H9 (cell line): Measurements from ENCODE around the gene NFATC1. TPM values are rescaled to one million over a fixed set of nuclear protein-coding genes. Genes with fewer than 3 reads are reported as not detected.

Experiments used
- DNase-seq: peaks from one replicate; pipeline ENCODE4 v3.0.0-alpha.2; 2017
- H2AFZ ChIP-seq: one replicate; pipeline ENCODE4 v1.6.1; 2013; ENCODE audit warnings: mild to moderate bottlenecking, low read length, control low read depth, moderate library complexity
- H2AK5ac ChIP-seq: 2 replicates; pipeline ENCODE4 v1.6.1; 2013; ENCODE audit warnings: low read length, control low read depth, mixed read lengths; ENCODE audit not compliant: insufficient read length
- H2BK120ac ChIP-seq: one replicate; pipeline ENCODE4 v1.6.1; 2013; ENCODE audit warnings: low read depth, mild to moderate bottlenecking, low read length, control low read depth, inconsistent platforms; ENCODE audit not compliant: poor library complexity, severe bottlenecking
- H2BK12ac ChIP-seq: 2 replicates; pipeline ENCODE4 v1.6.1; 2013; ENCODE audit warnings: low read length, control low read depth, mixed read lengths, low read depth; ENCODE audit not compliant: insufficient read length
- H2BK15ac ChIP-seq: 2 replicates; pipeline ENCODE4 v1.6.1; 2013; ENCODE audit warnings: low read depth, low read length, control low read depth
- H2BK20ac ChIP-seq: one replicate; pipeline ENCODE4 v1.6.1; 2013; ENCODE audit warnings: low read depth, mild to moderate bottlenecking, low read length, control low read depth, inconsistent platforms; ENCODE audit not compliant: poor library complexity, severe bottlenecking
- H2BK5ac ChIP-seq: 2 replicates; pipeline ENCODE4 v1.6.1; 2013; ENCODE audit warnings: low read length, control low read depth, mixed read lengths; ENCODE audit not compliant: insufficient read length
- H3K14ac ChIP-seq: 2 replicates; pipeline ENCODE4 v1.6.1; 2013; ENCODE audit warnings: low read length, control low read depth; ENCODE audit not compliant: insufficient read depth
- H3K18ac ChIP-seq: 2 replicates; pipeline ENCODE4 v1.6.1; 2013; ENCODE audit warnings: low read depth, mild to moderate bottlenecking, mixed read lengths, low read length, control low read depth; ENCODE audit not compliant: insufficient read length
- H3K23ac ChIP-seq: 2 replicates; pipeline ENCODE4 v1.6.1; 2013; ENCODE audit warnings: low read length, control low read depth, mixed read lengths, low read depth; ENCODE audit not compliant: insufficient read length
- H3K23me2 ChIP-seq: 2 replicates; pipeline ENCODE4 v1.6.1; 2013; ENCODE audit warnings: low read depth, mild to moderate bottlenecking, mixed read lengths, low read length, control low read depth; ENCODE audit not compliant: insufficient read length, poor library complexity, severe bottlenecking
- H3K27ac ChIP-seq: 2 replicates; pipeline ENCODE4 v1.5.1; 2013; ENCODE audit warnings: low read length, control low read depth, mixed read lengths, low read depth; ENCODE audit not compliant: insufficient read length
- H3K27me3 ChIP-seq: 2 replicates; pipeline ENCODE4 v1.6.1; 2013; ENCODE audit warnings: low read length, control low read depth, inconsistent platforms; ENCODE audit not compliant: insufficient read depth
- H3K4ac ChIP-seq: 2 replicates; pipeline ENCODE4 v1.6.1; 2013; ENCODE audit warnings: low read depth, mild to moderate bottlenecking, control low read depth, inconsistent platforms, low read length, moderate library complexity
- H3K4me1 ChIP-seq: 2 replicates; pipeline ENCODE4 v1.6.1; 2013; ENCODE audit warnings: low read length, control low read depth, inconsistent platforms; ENCODE audit not compliant: insufficient read depth
- H3K4me2 ChIP-seq: 2 replicates; pipeline ENCODE4 v1.6.1; 2013; ENCODE audit warnings: low read length, control low read depth, mixed read lengths; ENCODE audit not compliant: insufficient read length, insufficient read depth
- H3K56ac ChIP-seq: 2 replicates; pipeline ENCODE4 v1.6.1; 2013; ENCODE audit warnings: low read depth, mild to moderate bottlenecking, mixed read lengths, low read length, control low read depth; ENCODE audit not compliant: insufficient read length
- H3K79me1 ChIP-seq: 2 replicates; pipeline ENCODE4 v1.6.1; 2013; ENCODE audit warnings: low read depth, mild to moderate bottlenecking, moderate library complexity, low read length, control low read depth, inconsistent platforms; ENCODE audit not compliant: insufficient read depth, poor library complexity, severe bottlenecking
- H3K79me2 ChIP-seq: 2 replicates; pipeline ENCODE4 v1.6.1; 2013; ENCODE audit warnings: low read length, control low read depth, inconsistent platforms; ENCODE audit not compliant: insufficient read depth
- H3K9ac ChIP-seq: 2 replicates; pipeline ENCODE4 v1.6.1; 2013; ENCODE audit warnings: low read length, control low read depth, mixed read lengths; ENCODE audit not compliant: insufficient read length; ENCODE audit errors: extremely low read depth
- H3K9me3 ChIP-seq: one replicate; pipeline ENCODE4 v1.6.1; 2013; ENCODE audit warnings: low read depth, low read length, inconsistent platforms; ENCODE audit not compliant: control insufficient read depth
- H3T11ph ChIP-seq: one replicate; pipeline ENCODE4 v1.6.1; 2013; ENCODE audit warnings: mild to moderate bottlenecking, low read length, control low read depth, inconsistent platforms
- H4K20me1 ChIP-seq: one replicate; pipeline ENCODE4 v1.6.1; 2013; ENCODE audit not compliant: control insufficient read depth, insufficient read length, insufficient read depth
- H4K5ac ChIP-seq: 2 replicates; pipeline ENCODE4 v1.6.1; 2013; ENCODE audit warnings: low read depth, mild to moderate bottlenecking, mixed read lengths, low read length, control low read depth; ENCODE audit not compliant: insufficient read length
- H4K8ac ChIP-seq: replicated peaks from 2 replicates; pipeline ENCODE4 v1.6.1; 2013; ENCODE audit warnings: low read length, control low read depth, mixed read lengths, low read depth; ENCODE audit not compliant: insufficient read length
- H4K91ac ChIP-seq: 2 replicates; pipeline ENCODE4 v1.6.1; 2013; ENCODE audit warnings: low read depth, mild to moderate bottlenecking, moderate library complexity, mixed read lengths, low read length, control low read depth; ENCODE audit not compliant: insufficient read length
- H3K27ac Mint-ChIP-seq, 3 experiments: 2 replicates in 2 of 3; 3 replicates in 1 of 3; pipeline ENCODE4 v1.8.0; 2020 to 2021; ENCODE audit warnings: mixed read lengths in 3 of 3, mild to moderate bottlenecking in 1 of 3, moderate library complexity in 1 of 3
- H3K27me3 Mint-ChIP-seq: 2 replicates; pipeline ENCODE4 v1.8.0; 2021; ENCODE audit warnings: low read depth, mild to moderate bottlenecking, moderate library complexity, mixed read lengths
- H3K36me3 Mint-ChIP-seq, 3 experiments: 2 replicates in 2 of 3; 3 replicates in 1 of 3; pipeline ENCODE4 v1.8.0; 2020 to 2021; ENCODE audit warnings: low read depth in 3 of 3, mixed read lengths in 3 of 3; ENCODE audit not compliant: insufficient read depth in 1 of 3
- H3K4me1 Mint-ChIP-seq, 2 experiments: 2 replicates each; pipeline ENCODE4 v1.8.0; 2020; ENCODE audit warnings: mixed read lengths in 2 of 2
- H3K4me3 Mint-ChIP-seq, 2 experiments: 2 replicates in 1 of 2; 3 replicates in 1 of 2; pipeline ENCODE4 v1.8.0; 2020 to 2021; ENCODE audit warnings: mild to moderate bottlenecking in 2 of 2, mixed read lengths in 2 of 2, moderate library complexity in 1 of 2
- H3K9me3 Mint-ChIP-seq, 2 experiments: 2 replicates in 1 of 2; 3 replicates in 1 of 2; pipeline ENCODE4 v1.8.0; 2020; ENCODE audit warnings: mild to moderate bottlenecking in 2 of 2, mixed read lengths in 2 of 2, moderate library complexity in 1 of 2
- WGBS: extraction: QIAGEN DNeasy Blood & Tissue Kit; methylation state at CpG from one replicate; pipeline ENCODE4 v1.1.7; 2013; ENCODE audit warnings: missing lambda C conversion rate, low lambda C conversion rate, mixed read lengths; ENCODE audit not compliant: insufficient read length; ENCODE audit errors: extremely low coverage; 5-methylcytosine and 5-hydroxymethylcytosine counted together
- total RNA-seq: library from RNA; stranded (reverse); gene quantifications from 2 replicates; pipeline ENCODE4 v1.2.1, GENCODE V29; 2021
- TF ChIP-seq, protein P1 (sequence below): fragments of 200-600 bp; sonication (generic); conservative IDR thresholded peaks from 3 replicates; pipeline ENCODE4 v1.8.0; 2021; ENCODE audit warnings: antibody characterized with exemption, mild to moderate bottlenecking

NFATC1 gene
- total RNA-seq, 1 experiment from 2014 or later, result 5.5 TPM

DNA sequence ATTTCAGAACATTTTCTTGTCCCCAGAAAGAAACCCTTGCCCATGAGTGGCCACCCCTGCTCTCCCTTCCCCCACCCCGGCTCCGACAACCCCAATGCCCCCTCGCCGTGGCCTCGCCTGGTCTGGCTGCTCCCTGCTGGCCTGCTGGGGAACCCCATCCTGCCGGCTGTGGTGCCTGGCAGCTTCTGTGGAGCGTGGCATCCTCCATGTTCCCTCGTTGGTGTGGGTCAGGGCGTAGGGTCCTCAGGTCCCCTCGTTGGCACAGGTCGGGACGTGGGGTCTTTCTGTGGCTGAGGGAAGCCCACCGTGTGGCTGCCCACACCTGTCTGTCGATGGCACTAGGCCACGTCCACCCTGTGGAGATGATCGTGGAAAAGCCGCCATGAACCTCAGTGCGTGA, 61.9 kb downstream of the NFATC1 start:
- no peak overlapping the region for H2BK120ac ChIP-seq
- H3K4me3 Mint-ChIP-seq, result no peak overlapping the region

More for the DNA sequence above, 61.9 kb downstream of the NFATC1 start:
- H2BK5ac ChIP-seq, result no peak overlapping the region
- H2BK15ac ChIP-seq, result no peak overlapping the region
- H2AK5ac ChIP-seq, result no peak overlapping the region
- H3K4ac ChIP-seq, result no peak overlapping the region
- no peak overlapping the region for H3K4me2 ChIP-seq
- TF ChIP-seq, protein P1, sequence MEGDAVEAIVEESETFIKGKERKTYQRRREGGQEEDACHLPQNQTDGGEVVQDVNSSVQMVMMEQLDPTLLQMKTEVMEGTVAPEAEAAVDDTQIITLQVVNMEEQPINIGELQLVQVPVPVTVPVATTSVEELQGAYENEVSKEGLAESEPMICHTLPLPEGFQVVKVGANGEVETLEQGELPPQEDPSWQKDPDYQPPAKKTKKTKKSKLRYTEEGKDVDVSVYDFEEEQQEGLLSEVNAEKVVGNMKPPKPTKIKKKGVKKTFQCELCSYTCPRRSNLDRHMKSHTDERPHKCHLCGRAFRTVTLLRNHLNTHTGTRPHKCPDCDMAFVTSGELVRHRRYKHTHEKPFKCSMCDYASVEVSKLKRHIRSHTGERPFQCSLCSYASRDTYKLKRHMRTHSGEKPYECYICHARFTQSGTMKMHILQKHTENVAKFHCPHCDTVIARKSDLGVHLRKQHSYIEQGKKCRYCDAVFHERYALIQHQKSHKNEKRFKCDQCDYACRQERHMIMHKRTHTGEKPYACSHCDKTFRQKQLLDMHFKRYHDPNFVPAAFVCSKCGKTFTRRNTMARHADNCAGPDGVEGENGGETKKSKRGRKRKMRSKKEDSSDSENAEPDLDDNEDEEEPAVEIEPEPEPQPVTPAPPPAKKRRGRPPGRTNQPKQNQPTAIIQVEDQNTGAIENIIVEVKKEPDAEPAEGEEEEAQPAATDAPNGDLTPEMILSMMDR, result no peak
- no peak overlapping the region for H3T11ph ChIP-seq
- H3K9me3 Mint-ChIP-seq, result no peaks in the 10 kb centered on the region
- H3K9me3 ChIP-seq, result no peaks in the 10 kb centered on the region
- no peak overlapping the region for H3K14ac ChIP-seq
- H3K79me1 ChIP-seq, result no peaks in the 10 kb centered on the region
- H4K5ac ChIP-seq, result no peak overlapping the region
- H3K18ac ChIP-seq, result no peak overlapping the region
- H3K27me3 Mint-ChIP-seq, result no peaks in the 10 kb centered on the region
- WGBS, result no CpG with 5 or more reads among the region's 18 CpGs
- H2BK20ac ChIP-seq, result no peak overlapping the region
- H3K36me3 Mint-ChIP-seq, result peaks cover 3 to 5% (median 4%) of the 10 kb centered on the region in 3 experiments; a peak in 2 of 7 replicates
- H3K4me1 Mint-ChIP-seq, result peaks cover 13 to 14% of the 10 kb centered on the region in 2 experiments
- no peak overlapping the region for H2BK12ac ChIP-seq
- DNase-seq, result no peak
- no peak overlapping the region for H3K23ac ChIP-seq
- H3K27me3 ChIP-seq, result no peaks in the 10 kb centered on the region
- no peaks in the 10 kb centered on the region for H3K79me2 ChIP-seq
- H3K4me1 ChIP-seq, result no peaks in the 10 kb centered on the region
- H2AFZ ChIP-seq, result no peak overlapping the region
- no peak overlapping the region for H4K8ac ChIP-seq
- no peak overlapping the region for H3K56ac ChIP-seq
- no peaks in the 10 kb centered on the region for H4K20me1 ChIP-seq
- no peaks in the 10 kb centered on the region for H3K23me2 ChIP-seq
- H3K27ac ChIP-seq, result no peak overlapping the region
- no peak overlapping the region for H4K91ac ChIP-seq
- H3K27ac Mint-ChIP-seq, result peak overlapping the region in 1 of 3 experiments; percentile 59; a peak in 1 of 7 replicates
- no peak overlapping the region for H3K9ac ChIP-seq
